HL-60 (cell line): Measurements from ENCODE around the gene CHEK1.
"Not testable (repeated sequence)": the region's sequence is repeated elsewhere in the genome, so short reads cannot be mapped to it uniquely, and the experiment has no call there.

ENCODE experiments used
- DNase-seq, 2 experiments: peaks; one replicate each; pipeline ENCODE4 v3.0.0-alpha.2; 2010 to 2020; ENCODE audit warnings: low read depth in 1 of 2, low spot score in 1 of 2
- H3K27ac ChIP-seq: fragments of 250-450 bp; sonication (Bioruptor Pico); replicated peaks from 2 replicates; pipeline ENCODE4 v1.5.1; 2020; ENCODE audit warnings: mild to moderate bottlenecking, moderate library complexity
- H3K27me3 ChIP-seq: fragments of 250-450 bp; sonication (Bioruptor Pico); 2 replicates; pipeline ENCODE4 v1.5.1; 2021; ENCODE audit warnings: mild to moderate bottlenecking, moderate library complexity; ENCODE audit not compliant: insufficient read depth, poor library complexity, severe bottlenecking
- H3K4me3 ChIP-seq: replicated peaks from 2 replicates; pipeline ENCODE4 v1.5.1; 2011; ENCODE audit warnings: mild to moderate bottlenecking, control low read depth, low read length; ENCODE audit not compliant: insufficient read depth
- GABPA ChIP-seq: IDR thresholded peaks from 2 replicates; pipeline ENCODE4 v1.6.1; 2012; ENCODE audit warnings: low read depth
- POLR2AphosphoS5 ChIP-seq: IDR thresholded peaks from 2 replicates; pipeline ENCODE4 v1.6.1; 2012; ENCODE audit warnings: low read depth
- SPI1 ChIP-seq: IDR thresholded peaks from 2 replicates; pipeline ENCODE4 v1.6.1; 2012; ENCODE audit warnings: low read depth, mild to moderate bottlenecking, borderline replicate concordance
- TF ChIP-seq, protein P1 (sequence below): IDR thresholded peaks from one replicate; pipeline ENCODE4 v1.5.1; 2011; ENCODE audit warnings: low read length, control low read depth, inconsistent platforms; ENCODE audit not compliant: insufficient read depth
- TF ChIP-seq, protein P2 (sequence below): IDR thresholded peaks from 2 replicates; pipeline ENCODE4 v1.6.1; 2012; ENCODE audit warnings: low read depth; ENCODE audit not compliant: insufficient replicate concordance

Gene CHEK1

DNA sequence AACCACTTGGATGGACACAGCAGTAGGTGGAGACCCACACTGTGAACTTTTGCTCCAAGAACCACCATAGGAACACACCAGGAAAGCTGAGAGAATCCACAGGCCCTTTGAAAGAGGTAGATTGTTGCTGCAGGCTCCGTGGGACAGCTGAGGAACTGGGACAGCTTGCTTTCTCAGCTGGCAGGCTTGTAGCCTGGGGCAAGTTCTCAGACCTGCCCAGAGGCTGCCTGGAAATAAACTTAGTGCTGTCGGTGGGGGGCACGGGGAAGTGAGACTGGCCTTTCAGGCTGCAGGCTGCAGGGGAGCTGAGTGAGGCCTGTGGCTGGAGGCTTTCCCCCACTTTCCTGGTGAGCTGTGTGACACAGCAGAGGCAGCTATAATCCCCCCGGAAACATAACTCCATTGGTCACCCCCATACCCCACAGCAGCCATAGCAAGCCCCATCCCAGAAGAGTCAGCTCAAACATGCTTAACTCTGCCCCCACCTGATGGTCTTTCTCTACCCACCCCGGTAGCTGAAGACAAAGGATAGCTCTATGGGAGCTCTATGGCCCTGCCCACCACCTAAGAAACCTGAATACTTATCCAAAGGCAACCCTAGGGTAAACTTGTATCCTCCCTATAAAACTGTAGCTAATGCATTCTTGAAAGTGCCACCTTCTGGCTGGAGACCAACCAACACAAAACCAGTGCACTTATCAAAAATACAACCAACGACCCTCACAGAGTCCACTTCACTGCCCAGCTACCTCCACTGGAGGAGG lies 77.1 kb downstream of the CHEK1 start:
- H3K27me3 ChIP-seq, result no peaks in the 10 kb centered on the region
- TF ChIP-seq POLR2AphosphoS5 (no peak), GABPA (no peak), SPI1 (no peak)
- TF ChIP-seq, protein P1, sequence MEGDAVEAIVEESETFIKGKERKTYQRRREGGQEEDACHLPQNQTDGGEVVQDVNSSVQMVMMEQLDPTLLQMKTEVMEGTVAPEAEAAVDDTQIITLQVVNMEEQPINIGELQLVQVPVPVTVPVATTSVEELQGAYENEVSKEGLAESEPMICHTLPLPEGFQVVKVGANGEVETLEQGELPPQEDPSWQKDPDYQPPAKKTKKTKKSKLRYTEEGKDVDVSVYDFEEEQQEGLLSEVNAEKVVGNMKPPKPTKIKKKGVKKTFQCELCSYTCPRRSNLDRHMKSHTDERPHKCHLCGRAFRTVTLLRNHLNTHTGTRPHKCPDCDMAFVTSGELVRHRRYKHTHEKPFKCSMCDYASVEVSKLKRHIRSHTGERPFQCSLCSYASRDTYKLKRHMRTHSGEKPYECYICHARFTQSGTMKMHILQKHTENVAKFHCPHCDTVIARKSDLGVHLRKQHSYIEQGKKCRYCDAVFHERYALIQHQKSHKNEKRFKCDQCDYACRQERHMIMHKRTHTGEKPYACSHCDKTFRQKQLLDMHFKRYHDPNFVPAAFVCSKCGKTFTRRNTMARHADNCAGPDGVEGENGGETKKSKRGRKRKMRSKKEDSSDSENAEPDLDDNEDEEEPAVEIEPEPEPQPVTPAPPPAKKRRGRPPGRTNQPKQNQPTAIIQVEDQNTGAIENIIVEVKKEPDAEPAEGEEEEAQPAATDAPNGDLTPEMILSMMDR, result no peak
- TF ChIP-seq, protein P2, sequence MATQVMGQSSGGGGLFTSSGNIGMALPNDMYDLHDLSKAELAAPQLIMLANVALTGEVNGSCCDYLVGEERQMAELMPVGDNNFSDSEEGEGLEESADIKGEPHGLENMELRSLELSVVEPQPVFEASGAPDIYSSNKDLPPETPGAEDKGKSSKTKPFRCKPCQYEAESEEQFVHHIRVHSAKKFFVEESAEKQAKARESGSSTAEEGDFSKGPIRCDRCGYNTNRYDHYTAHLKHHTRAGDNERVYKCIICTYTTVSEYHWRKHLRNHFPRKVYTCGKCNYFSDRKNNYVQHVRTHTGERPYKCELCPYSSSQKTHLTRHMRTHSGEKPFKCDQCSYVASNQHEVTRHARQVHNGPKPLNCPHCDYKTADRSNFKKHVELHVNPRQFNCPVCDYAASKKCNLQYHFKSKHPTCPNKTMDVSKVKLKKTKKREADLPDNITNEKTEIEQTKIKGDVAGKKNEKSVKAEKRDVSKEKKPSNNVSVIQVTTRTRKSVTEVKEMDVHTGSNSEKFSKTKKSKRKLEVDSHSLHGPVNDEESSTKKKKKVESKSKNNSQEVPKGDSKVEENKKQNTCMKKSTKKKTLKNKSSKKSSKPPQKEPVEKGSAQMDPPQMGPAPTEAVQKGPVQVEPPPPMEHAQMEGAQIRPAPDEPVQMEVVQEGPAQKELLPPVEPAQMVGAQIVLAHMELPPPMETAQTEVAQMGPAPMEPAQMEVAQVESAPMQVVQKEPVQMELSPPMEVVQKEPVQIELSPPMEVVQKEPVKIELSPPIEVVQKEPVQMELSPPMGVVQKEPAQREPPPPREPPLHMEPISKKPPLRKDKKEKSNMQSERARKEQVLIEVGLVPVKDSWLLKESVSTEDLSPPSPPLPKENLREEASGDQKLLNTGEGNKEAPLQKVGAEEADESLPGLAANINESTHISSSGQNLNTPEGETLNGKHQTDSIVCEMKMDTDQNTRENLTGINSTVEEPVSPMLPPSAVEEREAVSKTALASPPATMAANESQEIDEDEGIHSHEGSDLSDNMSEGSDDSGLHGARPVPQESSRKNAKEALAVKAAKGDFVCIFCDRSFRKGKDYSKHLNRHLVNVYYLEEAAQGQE, result no peak
- no peak overlapping the region for H3K4me3 ChIP-seq
- H3K27ac ChIP-seq, result no peak overlapping the region
- DNase-seq, result no peak

DNA sequence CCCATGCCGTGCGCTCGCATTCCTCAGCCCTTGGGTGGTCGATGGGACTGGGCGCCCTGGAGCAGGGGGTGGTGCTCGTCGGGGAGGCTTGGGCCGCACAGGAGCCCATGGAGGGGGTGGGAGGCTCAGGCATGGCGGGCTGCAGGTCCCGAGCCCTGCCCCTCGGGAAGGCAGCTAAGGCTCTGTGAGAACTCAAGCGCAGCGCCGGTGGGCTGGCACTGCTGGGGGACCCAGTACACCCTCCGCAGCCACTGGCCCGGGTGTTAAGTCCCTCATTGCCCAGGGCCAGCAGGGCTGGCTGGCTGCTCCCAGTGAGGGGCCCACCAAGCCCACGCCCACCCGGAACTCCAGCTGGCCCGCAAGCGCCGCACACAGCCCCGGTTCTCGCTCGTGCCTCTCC lies 79.7 kb downstream of the CHEK1 start:
- not testable (repeated sequence) for H3K4me3 ChIP-seq, H3K27me3 ChIP-seq, H3K27ac ChIP-seq, DNase-seq

DNA sequence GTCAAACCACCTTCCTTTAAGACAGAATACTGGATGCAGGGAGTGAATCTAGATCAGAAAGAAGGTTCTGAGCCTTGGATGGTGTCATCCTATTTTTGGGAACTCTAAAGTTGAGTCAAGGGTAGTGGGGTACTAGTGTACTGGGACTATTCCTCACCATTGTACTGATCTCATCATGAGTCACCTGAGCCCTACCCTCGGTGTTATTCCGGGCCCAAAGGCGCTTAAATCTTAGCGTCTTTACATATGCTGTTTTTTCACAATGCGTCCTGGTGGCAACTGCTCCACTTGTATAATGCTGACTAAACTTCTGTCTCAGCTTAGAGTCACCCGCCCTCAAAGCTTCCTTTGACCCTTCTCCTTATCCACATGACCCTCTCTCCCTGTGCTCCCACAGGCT lies 95.8 kb downstream of the CHEK1 start:
- DNase-seq, result no peak
- Histone ChIP-seq H3K27ac (no peak overlapping the region), H3K27me3 (peaks cover 4% of the 10 kb centered on the region), H3K4me3 (no peak overlapping the region)
- TF ChIP-seq, protein P1, result no peak
- TF ChIP-seq, protein P2, result no peak
- TF ChIP-seq SPI1 (no peak), GABPA (no peak), POLR2AphosphoS5 (no peak)

DNA sequence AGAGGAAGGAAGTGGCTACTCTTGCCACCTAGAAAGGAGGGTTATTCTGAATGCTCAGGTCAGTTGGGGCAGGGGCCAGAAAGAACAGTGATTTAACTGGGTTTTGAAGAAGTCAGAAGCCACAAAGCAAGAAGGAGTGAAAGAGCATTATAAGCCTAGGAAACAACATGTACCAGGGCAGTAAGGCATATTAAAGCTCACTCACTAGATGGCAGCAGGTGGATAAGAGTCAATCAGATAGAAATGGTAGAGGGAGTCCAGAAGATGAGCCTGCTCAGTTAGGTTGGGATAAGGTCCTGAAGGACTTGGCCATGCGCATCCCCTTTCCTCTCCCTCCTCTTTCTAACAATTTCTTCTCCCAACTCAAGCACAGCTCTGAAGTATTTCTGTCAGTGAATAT lies 99.2 kb downstream of the CHEK1 start:
- H3K27ac ChIP-seq, result no peak overlapping the region
- H3K27me3 ChIP-seq, result peaks cover 4% of the 10 kb centered on the region
- H3K4me3 ChIP-seq, result no peak overlapping the region
- DNase-seq, result no peak
- no peak for TF ChIP-seq POLR2AphosphoS5
- TF ChIP-seq GABPA, result no peak
- no peak for TF ChIP-seq SPI1
- TF ChIP-seq, protein P2, result no peak
- TF ChIP-seq, protein P1, result peak; percentile 2
